H9 (cell line): Measurements from ENCODE around the gene HPS4. TPM values are rescaled to one million over a fixed set of nuclear protein-coding genes. Genes with fewer than 3 reads are reported as not detected.
A peak's percentile ranks its signal among the peaks of the same experiment; 100 is the strongest.

Experiments used
- DNase-seq: peaks from one replicate; pipeline ENCODE4 v3.0.0-alpha.2; 2017
- H2AFZ ChIP-seq: one replicate; pipeline ENCODE4 v1.6.1; 2013; ENCODE audit warnings: mild to moderate bottlenecking, low read length, control low read depth, moderate library complexity
- H2AK5ac ChIP-seq: 2 replicates; pipeline ENCODE4 v1.6.1; 2013; ENCODE audit warnings: low read length, control low read depth, mixed read lengths; ENCODE audit not compliant: insufficient read length
- H2BK120ac ChIP-seq: one replicate; pipeline ENCODE4 v1.6.1; 2013; ENCODE audit warnings: low read depth, mild to moderate bottlenecking, low read length, control low read depth, inconsistent platforms; ENCODE audit not compliant: poor library complexity, severe bottlenecking
- H2BK12ac ChIP-seq: 2 replicates; pipeline ENCODE4 v1.6.1; 2013; ENCODE audit warnings: low read length, control low read depth, mixed read lengths, low read depth; ENCODE audit not compliant: insufficient read length
- H2BK15ac ChIP-seq: 2 replicates; pipeline ENCODE4 v1.6.1; 2013; ENCODE audit warnings: low read depth, low read length, control low read depth
- H2BK20ac ChIP-seq: one replicate; pipeline ENCODE4 v1.6.1; 2013; ENCODE audit warnings: low read depth, mild to moderate bottlenecking, low read length, control low read depth, inconsistent platforms; ENCODE audit not compliant: poor library complexity, severe bottlenecking
- H2BK5ac ChIP-seq: 2 replicates; pipeline ENCODE4 v1.6.1; 2013; ENCODE audit warnings: low read length, control low read depth, mixed read lengths; ENCODE audit not compliant: insufficient read length
- H3K14ac ChIP-seq: 2 replicates; pipeline ENCODE4 v1.6.1; 2013; ENCODE audit warnings: low read length, control low read depth; ENCODE audit not compliant: insufficient read depth
- H3K18ac ChIP-seq: 2 replicates; pipeline ENCODE4 v1.6.1; 2013; ENCODE audit warnings: low read depth, mild to moderate bottlenecking, mixed read lengths, low read length, control low read depth; ENCODE audit not compliant: insufficient read length
- H3K23ac ChIP-seq: 2 replicates; pipeline ENCODE4 v1.6.1; 2013; ENCODE audit warnings: low read length, control low read depth, mixed read lengths, low read depth; ENCODE audit not compliant: insufficient read length
- H3K23me2 ChIP-seq: 2 replicates; pipeline ENCODE4 v1.6.1; 2013; ENCODE audit warnings: low read depth, mild to moderate bottlenecking, mixed read lengths, low read length, control low read depth; ENCODE audit not compliant: insufficient read length, poor library complexity, severe bottlenecking
- H3K27ac ChIP-seq: 2 replicates; pipeline ENCODE4 v1.5.1; 2013; ENCODE audit warnings: low read length, control low read depth, mixed read lengths, low read depth; ENCODE audit not compliant: insufficient read length
- H3K27me3 ChIP-seq: 2 replicates; pipeline ENCODE4 v1.6.1; 2013; ENCODE audit warnings: low read length, control low read depth, inconsistent platforms; ENCODE audit not compliant: insufficient read depth
- H3K4ac ChIP-seq: 2 replicates; pipeline ENCODE4 v1.6.1; 2013; ENCODE audit warnings: low read depth, mild to moderate bottlenecking, control low read depth, inconsistent platforms, low read length, moderate library complexity
- H3K4me1 ChIP-seq: 2 replicates; pipeline ENCODE4 v1.6.1; 2013; ENCODE audit warnings: low read length, control low read depth, inconsistent platforms; ENCODE audit not compliant: insufficient read depth
- H3K4me2 ChIP-seq: 2 replicates; pipeline ENCODE4 v1.6.1; 2013; ENCODE audit warnings: low read length, control low read depth, mixed read lengths; ENCODE audit not compliant: insufficient read length, insufficient read depth
- H3K56ac ChIP-seq: 2 replicates; pipeline ENCODE4 v1.6.1; 2013; ENCODE audit warnings: low read depth, mild to moderate bottlenecking, mixed read lengths, low read length, control low read depth; ENCODE audit not compliant: insufficient read length
- H3K79me1 ChIP-seq: 2 replicates; pipeline ENCODE4 v1.6.1; 2013; ENCODE audit warnings: low read depth, mild to moderate bottlenecking, moderate library complexity, low read length, control low read depth, inconsistent platforms; ENCODE audit not compliant: insufficient read depth, poor library complexity, severe bottlenecking
- H3K79me2 ChIP-seq: 2 replicates; pipeline ENCODE4 v1.6.1; 2013; ENCODE audit warnings: low read length, control low read depth, inconsistent platforms; ENCODE audit not compliant: insufficient read depth
- H3K9ac ChIP-seq: 2 replicates; pipeline ENCODE4 v1.6.1; 2013; ENCODE audit warnings: low read length, control low read depth, mixed read lengths; ENCODE audit not compliant: insufficient read length; ENCODE audit errors: extremely low read depth
- H3K9me3 ChIP-seq: one replicate; pipeline ENCODE4 v1.6.1; 2013; ENCODE audit warnings: low read depth, low read length, inconsistent platforms; ENCODE audit not compliant: control insufficient read depth
- H3T11ph ChIP-seq: one replicate; pipeline ENCODE4 v1.6.1; 2013; ENCODE audit warnings: mild to moderate bottlenecking, low read length, control low read depth, inconsistent platforms
- H4K20me1 ChIP-seq: one replicate; pipeline ENCODE4 v1.6.1; 2013; ENCODE audit not compliant: control insufficient read depth, insufficient read length, insufficient read depth
- H4K5ac ChIP-seq: 2 replicates; pipeline ENCODE4 v1.6.1; 2013; ENCODE audit warnings: low read depth, mild to moderate bottlenecking, mixed read lengths, low read length, control low read depth; ENCODE audit not compliant: insufficient read length
- H4K8ac ChIP-seq: replicated peaks from 2 replicates; pipeline ENCODE4 v1.6.1; 2013; ENCODE audit warnings: low read length, control low read depth, mixed read lengths, low read depth; ENCODE audit not compliant: insufficient read length
- H4K91ac ChIP-seq: 2 replicates; pipeline ENCODE4 v1.6.1; 2013; ENCODE audit warnings: low read depth, mild to moderate bottlenecking, moderate library complexity, mixed read lengths, low read length, control low read depth; ENCODE audit not compliant: insufficient read length
- H3K27ac Mint-ChIP-seq, 3 experiments: 2 replicates in 2 of 3; 3 replicates in 1 of 3; pipeline ENCODE4 v1.8.0; 2020 to 2021; ENCODE audit warnings: mixed read lengths in 3 of 3, mild to moderate bottlenecking in 1 of 3, moderate library complexity in 1 of 3
- H3K27me3 Mint-ChIP-seq: 2 replicates; pipeline ENCODE4 v1.8.0; 2021; ENCODE audit warnings: low read depth, mild to moderate bottlenecking, moderate library complexity, mixed read lengths
- H3K36me3 Mint-ChIP-seq, 3 experiments: 2 replicates in 2 of 3; 3 replicates in 1 of 3; pipeline ENCODE4 v1.8.0; 2020 to 2021; ENCODE audit warnings: low read depth in 3 of 3, mixed read lengths in 3 of 3; ENCODE audit not compliant: insufficient read depth in 1 of 3
- H3K4me1 Mint-ChIP-seq, 2 experiments: 2 replicates each; pipeline ENCODE4 v1.8.0; 2020; ENCODE audit warnings: mixed read lengths in 2 of 2
- H3K4me3 Mint-ChIP-seq, 2 experiments: 2 replicates in 1 of 2; 3 replicates in 1 of 2; pipeline ENCODE4 v1.8.0; 2020 to 2021; ENCODE audit warnings: mild to moderate bottlenecking in 2 of 2, mixed read lengths in 2 of 2, moderate library complexity in 1 of 2
- H3K9me3 Mint-ChIP-seq, 2 experiments: 2 replicates in 1 of 2; 3 replicates in 1 of 2; pipeline ENCODE4 v1.8.0; 2020; ENCODE audit warnings: mild to moderate bottlenecking in 2 of 2, mixed read lengths in 2 of 2, moderate library complexity in 1 of 2
- CTCF ChIP-seq: fragments of 200-600 bp; sonication (generic); conservative IDR thresholded peaks from 3 replicates; pipeline ENCODE4 v1.8.0; 2021; ENCODE audit warnings: antibody characterized with exemption, mild to moderate bottlenecking
- WGBS: extraction: QIAGEN DNeasy Blood & Tissue Kit; methylation state at CpG from one replicate; pipeline ENCODE4 v1.1.7; 2013; ENCODE audit warnings: missing lambda C conversion rate, low lambda C conversion rate, mixed read lengths; ENCODE audit not compliant: insufficient read length; ENCODE audit errors: extremely low coverage; 5-methylcytosine and 5-hydroxymethylcytosine counted together
- total RNA-seq: library from RNA; stranded (reverse); gene quantifications from 2 replicates; pipeline ENCODE4 v1.2.1, GENCODE V29; 2021

Gene HPS4
- total RNA-seq, 1 experiment from 2014 or later = 26.2 TPM

DNA sequence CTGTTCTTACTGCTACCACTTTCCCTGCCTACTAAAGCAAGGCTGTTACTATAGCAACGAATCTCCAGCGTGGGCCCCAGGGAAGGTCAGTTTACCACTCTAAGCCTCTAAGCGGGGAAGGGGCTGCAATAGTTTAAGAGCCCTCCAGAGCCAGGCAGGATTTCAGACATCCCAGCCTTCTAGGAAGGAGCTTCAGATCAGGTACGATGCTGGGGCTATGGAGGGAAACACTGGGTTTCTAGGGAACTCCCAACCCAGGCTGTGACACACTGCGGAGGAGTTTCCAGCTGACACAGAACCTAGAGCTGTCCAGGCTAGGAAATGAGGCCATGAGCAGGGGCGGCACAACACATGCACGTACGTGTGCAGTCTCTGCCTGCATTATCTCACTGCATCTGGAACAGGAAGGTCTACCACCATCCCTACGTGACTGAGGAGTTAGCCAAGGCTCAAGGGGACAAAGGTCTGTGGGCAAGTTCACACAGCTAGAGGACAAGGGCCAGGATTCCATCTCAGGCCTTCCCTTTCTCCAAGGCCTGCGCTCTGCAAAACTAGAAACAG is 20.4 kb downstream of the HPS4 start:
- Histone ChIP-seq H4K8ac (no peak overlapping the region), H3K79me1 (no peaks in the 10 kb centered on the region), H3K23ac (no peak overlapping the region), H2BK20ac (no peak overlapping the region), H4K5ac (no peak overlapping the region), H3K18ac (no peak overlapping the region), H3K4me1 (no peaks in the 10 kb centered on the region), H2BK120ac (no peak overlapping the region), H3T11ph (no peak overlapping the region), H2AK5ac (no peak overlapping the region), H3K9me3 (no peaks in the 10 kb centered on the region), H3K4me2 (no peak overlapping the region), H3K27ac (no peak overlapping the region), H3K23me2 (no peaks in the 10 kb centered on the region), H4K91ac (no peak overlapping the region), H3K4ac (no peak overlapping the region), H3K9ac (no peak overlapping the region), H2AFZ (no peak overlapping the region), H3K79me2 (no peaks in the 10 kb centered on the region; the same call in 1 of the 2 replicates), H3K56ac (no peak overlapping the region), H4K20me1 (no peaks in the 10 kb centered on the region), H2BK15ac (no peak overlapping the region), H3K14ac (no peak overlapping the region), H3K27me3 (no peaks in the 10 kb centered on the region), H2BK5ac (no peak overlapping the region), H2BK12ac (no peak overlapping the region)
- peaks cover 5% of the 10 kb centered on the region in 2 experiments for H3K4me1 Mint-ChIP-seq
- WGBS = no CpG with 5 or more reads among the region's 10 CpGs
- H3K4me3 Mint-ChIP-seq = no peak overlapping the region; a peak in 1 of 5 replicates
- no peaks in the 10 kb centered on the region for H3K9me3 Mint-ChIP-seq
- no peak for DNase-seq
- no peaks in the 10 kb centered on the region for H3K27me3 Mint-ChIP-seq
- H3K27ac Mint-ChIP-seq = peak overlapping the region in 2 of 3 experiments; percentile 8 to 70; a peak in 3 of 7 replicates
- TF ChIP-seq CTCF = no peak
- H3K36me3 Mint-ChIP-seq = peaks cover 22 to 61% (median 53%) of the 10 kb centered on the region in 3 experiments
